SIG-M5 treated with dmso at 0.1 percent for 504 hours (cell line): ENCODE measurements around the gene DOC2A.
"Not testable (repeated sequence)": the region's sequence is repeated elsewhere in the genome, so short reads cannot be mapped to it uniquely, and the experiment has no call there.

Experiments
- DNase-seq: peaks from one replicate; lab custom pipeline; 2025; ENCODE audit not compliant: unreplicated experiment; lab: John Stamatoyannopoulos, UW

The DOC2A gene

DNA sequence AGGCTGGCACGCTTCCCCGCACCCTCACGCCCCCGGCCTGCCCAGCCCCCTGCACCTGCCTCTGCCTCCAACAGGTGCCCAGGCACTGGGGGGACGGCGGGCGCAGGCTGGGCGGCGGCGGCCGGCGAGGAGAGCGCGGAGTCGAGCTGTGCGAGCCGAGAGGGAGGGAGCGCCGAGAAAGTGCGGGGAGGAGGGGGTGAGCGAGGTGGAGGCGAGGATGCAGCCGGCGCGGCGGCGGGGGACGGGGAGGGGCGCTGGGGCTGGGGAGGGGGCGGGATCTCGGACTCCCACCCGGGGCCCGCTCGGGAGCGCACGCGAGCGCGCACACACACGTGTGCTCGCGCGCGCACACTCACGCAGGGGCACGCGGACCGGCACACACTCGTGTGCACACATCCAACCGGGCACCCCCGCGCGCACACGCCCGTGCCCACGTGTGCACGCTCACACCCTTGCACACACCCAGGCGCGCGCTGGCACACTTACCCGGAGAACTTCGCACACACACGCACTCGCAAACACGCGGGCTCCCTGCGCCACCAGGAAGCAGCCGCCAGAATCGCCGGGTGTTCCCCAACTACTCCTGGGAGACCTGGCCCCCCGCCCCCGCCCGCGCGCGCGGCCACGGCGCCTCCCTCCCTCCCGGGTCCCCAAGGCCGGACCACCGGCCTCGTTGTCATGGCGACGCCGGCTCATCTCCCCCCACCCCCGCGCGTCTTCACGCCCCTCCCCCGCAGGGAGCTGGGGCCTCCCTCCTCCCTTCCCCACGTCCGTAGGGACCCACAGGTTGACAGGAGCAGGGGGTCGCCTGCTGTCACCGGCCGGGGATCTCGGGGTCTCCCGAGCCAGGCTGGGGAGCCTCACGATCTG is at the start of gene DOC2A:
Gene DOC2A (minus strand): TSS at position 184 of the 870 bp plus-strand sequence. CDS start 805 bp downstream, outside the sequence.
- DNase-seq, result peak; percentile 18

DNA sequence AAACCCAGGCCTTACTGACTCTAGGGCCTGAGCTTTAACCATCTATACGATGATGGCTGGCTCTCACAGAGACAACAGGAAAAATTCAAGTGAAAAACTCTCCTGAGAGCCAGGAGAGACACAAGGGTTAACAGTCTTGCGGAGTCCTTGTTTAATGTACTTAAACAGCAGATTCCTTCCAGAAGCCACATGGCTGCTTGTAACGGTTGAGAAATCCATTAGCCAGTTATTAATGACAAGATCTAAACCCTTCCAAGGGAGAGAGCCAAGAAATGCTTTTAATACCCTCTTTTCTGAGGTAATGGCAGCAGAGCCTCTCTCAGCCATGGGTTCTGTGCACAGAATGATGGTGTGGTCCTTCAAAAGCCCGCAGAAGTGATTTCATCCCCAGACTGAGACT is 49.5 kb upstream of the DOC2A start:
- no peak for DNase-seq

DNA sequence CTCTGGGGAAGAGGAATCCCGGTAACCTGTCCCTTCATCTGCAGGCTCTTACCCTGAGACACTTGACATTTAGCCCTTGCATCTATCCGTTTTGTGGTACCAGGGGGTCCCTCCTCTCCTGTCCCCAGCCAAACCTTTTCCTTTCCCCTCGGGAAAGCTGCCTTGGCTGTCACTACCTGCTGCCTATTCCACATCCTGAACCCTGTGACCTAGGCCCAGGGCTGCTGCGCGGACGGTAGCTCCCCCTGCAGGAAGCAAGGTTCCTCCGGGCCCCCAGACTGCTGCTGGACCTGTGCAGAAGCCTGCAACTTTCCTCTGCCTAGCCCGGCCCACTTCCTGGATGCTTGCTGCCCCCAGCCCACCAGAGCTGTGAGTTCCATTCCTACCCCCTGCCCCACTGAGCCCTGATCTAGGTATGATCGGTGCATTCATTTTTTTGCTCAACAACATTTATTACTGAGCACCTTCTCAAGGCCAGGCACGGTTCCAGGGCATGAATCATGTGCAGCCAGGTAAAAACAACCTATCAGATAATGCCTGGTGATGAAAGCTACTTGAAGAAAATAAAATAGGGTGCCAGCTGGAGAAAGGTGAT is 44.2 kb upstream of the DOC2A start:
- DNase-seq, result peak; percentile 31

DNA sequence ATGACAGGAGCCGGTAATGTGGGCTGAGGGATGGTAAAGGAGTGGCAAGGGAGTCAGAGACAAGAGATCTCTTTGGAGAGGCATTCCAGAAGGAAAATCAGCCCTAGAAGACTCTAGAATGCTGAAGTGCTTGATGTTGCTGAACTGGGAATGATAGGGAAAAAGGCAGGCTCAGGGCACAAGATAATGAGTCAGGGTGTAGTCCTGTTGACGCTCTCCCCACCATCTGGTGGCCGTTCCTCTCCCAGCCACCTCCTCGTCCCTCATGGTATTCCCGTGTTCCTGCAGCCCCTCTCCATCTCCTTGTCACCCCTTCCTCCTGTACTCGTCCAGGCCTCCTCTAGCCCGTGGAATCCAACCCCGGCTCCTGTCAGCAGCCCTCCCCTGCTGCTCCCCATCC is 43.6 kb upstream of the DOC2A start:
- no peak for DNase-seq

DNA sequence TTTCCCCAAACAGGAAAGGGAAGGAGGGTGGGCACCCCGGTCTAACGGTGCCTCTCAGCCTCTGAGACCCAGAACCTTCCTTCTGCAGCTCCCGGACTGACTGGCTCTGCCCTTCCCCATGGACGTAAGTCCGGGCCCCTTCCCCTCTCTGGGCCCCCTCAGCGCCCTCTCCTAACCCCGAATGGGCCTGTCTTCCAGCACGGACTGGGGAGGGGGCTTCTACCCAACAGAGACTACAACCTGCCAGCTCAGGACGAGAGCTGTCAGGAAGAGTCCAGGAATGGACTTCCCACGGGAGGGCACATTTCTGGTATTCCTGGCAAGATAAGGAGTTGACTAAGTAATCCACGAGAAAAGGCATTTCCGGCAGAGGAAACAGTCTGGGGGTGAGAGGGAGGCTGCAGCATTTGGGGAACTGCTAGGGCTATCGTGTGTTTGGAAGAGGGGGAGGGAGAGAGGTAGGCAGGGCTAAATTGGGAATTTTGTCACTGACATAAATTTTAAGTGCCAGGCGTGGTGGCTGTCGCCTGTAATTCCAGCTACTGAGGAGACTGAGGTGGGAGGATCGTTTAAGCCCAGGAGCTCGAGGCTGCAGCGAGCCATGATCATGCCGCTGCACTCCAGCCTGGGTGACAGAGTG is 42.7 kb upstream of the DOC2A start:
- DNase-seq, result no peak

DNA sequence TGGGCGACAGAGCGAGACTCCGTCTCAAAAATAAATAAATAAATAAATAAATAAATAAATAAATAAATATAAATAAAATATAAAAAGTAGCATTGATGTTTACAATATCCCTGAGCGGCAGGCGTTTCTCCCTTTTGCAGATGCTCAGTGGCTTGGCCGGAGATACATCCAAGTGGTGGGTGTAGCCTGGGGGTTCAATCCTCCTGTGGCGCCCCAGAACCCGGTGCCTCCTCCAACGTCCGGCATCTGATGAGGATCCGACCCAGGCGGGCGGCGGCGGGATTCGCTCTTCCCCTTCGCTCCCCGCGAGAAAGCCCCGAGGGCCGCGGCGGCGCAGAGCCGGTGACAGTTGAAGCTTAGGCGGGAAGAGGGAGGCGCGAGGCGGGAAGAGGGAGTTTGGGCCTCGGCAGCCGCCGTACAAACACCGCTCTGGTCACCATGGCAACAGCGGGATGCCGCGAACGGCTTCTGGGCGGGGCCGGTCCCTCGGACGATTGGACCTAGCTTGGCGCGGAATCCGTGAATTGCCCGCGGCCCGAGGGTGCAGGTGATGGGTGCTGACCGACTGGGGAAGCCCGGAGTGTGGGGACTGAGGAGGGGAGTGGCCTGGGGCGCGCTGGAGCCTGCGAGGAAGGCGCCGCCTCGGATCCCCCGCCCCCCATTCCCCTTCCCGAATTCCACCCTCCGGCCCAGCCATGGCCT is 42.0 kb upstream of the DOC2A start:
- DNase-seq, result peak; percentile 91

DNA sequence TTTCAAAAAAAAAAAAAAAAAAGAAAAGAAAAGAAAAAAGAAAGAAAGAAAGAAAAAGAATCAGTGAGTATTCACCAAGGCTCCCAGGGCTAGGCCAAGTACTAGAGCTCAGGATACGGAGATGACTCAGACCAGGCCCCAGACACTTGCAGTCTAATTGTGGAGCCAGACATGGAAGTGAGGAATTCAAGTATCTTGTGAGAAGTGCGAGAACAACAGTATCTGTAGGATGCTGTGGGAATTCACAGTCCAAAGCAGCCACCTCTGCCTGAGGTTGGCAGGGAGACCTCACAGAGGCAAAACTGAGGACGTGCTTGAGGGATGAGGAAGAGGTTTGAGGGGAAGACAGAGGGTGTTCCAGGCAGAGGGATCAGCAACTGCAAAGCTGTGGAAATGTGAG is 40.7 kb upstream of the DOC2A start:
- no peak for DNase-seq

DNA sequence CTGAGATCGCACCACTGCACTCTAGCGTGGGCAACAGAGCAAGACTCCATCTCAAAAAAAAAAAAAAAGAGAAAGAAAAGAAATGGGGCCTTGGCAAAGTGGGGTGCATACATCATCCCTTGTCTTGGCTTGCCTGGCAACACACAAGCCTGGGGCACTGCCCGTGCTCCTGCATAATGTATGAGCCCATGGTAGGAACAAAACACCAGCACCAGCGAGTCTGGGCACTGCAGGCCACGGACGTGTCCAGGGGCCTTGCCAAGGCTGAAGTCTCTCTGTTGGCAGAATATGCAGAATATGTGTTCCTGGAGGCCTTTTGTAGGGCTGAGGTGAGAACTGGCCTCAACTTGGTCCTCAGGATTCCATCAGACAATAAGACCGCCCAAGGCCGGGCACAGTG is 39.0 kb upstream of the DOC2A start:
- DNase-seq, result no peak

DNA sequence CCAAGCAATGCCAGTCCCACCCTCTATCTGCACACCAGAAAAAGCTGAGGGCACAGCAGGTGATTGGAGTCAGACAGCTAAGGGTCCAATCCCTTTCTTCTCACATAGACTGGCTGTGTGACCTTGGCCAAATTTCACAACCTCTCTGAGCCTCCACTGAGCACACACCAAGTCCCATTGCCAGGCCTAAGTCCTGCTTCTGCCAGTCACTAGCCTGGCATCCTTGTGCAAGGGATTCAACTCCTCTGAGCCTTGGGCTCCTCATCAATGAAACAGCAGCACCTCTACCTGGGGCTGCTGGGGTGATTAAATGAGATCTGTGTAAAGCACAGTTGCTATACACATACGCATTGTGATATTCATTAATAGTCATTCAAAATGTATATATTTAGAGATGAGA is 35.8 kb upstream of the DOC2A start:
- DNase-seq, result no peak

DNA sequence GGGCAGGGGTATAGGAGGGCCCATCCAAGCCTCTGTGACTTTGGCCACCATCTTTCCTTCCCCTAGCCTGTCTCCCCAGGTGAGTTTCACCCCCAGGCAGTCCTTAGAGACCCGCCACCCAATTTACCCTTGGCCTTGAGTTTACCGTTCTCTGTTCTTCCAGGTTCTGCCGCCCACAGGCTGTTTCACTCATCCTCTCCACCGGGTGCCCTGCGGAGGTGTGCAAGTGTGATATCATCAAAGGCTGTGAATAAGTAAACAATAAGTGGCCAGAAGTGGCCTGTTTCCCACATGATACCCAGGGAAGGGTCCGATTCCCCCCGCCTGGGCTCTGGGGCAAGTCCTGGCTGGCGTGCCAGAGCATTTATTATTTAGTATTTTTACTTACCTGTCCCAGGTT is 35.4 kb upstream of the DOC2A start:
- no peak for DNase-seq

DNA sequence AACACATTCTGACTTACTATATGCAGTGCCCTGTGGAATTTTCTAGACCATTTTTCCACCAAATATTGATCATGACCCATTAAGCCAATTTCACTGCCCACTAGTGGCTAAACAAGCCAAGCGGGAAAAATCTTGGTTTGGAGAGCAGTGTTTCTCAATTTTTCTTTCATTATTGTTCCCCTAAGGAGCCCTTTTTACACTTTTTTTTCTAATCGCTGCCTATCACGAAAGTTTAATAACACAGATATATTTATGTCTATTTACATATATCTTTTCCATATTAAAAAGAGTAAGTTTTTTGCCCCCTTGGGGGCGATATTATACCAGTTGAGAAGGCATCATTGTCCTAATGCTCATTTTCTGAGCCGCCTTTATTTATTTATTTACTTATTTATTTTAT is 31.0 kb upstream of the DOC2A start:
- DNase-seq, result no peak

DNA sequence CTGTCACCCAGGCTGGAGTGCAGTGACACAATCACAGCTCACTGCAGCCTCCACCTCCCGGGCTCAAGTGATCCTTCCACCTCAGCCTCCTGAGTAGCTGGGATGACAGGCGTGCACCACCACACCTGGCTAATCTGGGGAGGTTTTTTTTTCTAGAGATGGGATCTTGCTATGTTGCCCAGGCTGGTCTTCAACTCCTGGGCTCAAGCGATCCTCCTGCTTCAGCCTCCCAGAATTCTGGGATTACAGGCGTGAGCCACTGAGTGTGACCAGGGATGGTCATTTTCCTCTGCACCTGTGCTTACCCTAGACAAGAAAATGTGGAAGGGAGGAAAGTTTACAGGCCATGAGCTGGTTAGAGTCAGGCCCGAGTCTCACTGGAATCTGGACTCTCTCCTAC is 29.9 kb upstream of the DOC2A start:
- not testable (repeated sequence) for DNase-seq

DNA sequence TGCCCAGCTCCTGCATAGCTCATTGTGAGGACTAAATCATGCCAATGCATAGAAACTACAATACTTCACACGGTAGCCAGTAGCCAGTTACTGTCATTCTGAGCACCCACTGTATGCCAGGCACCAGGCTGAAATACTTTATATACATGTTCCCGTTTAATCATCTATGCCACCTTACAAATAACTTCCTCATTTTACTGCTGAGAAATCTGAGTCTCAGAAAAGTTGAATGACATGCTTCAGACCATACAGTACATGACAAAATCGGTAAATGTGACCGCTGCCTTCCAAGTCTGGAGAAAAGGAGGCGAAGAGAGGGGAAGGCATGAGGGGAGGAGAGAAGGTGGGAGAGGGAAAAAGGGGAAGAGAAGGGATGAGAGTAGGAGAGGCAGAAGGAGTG is 29.4 kb upstream of the DOC2A start:
- peak; percentile 29 for DNase-seq

DNA sequence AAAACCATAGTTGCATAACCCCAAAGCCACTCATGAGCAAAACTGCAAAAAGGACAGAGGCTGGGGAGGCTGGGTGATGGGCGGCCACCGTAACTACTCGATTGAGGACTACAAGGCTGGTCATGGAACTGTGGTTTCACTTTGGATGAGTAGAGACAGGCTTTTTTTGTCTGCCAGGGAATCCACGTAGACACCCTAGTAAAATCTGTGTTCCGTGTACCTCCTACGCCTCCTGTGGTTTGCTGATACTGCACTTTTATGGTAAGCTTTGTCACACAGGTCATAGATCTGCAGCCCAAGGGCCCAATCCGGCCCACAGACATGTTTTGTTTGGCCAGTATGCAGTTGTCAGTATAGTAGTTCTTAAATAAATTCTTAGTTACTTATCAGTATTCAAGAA is 22.4 kb upstream of the DOC2A start:
- DNase-seq, result no peak

DNA sequence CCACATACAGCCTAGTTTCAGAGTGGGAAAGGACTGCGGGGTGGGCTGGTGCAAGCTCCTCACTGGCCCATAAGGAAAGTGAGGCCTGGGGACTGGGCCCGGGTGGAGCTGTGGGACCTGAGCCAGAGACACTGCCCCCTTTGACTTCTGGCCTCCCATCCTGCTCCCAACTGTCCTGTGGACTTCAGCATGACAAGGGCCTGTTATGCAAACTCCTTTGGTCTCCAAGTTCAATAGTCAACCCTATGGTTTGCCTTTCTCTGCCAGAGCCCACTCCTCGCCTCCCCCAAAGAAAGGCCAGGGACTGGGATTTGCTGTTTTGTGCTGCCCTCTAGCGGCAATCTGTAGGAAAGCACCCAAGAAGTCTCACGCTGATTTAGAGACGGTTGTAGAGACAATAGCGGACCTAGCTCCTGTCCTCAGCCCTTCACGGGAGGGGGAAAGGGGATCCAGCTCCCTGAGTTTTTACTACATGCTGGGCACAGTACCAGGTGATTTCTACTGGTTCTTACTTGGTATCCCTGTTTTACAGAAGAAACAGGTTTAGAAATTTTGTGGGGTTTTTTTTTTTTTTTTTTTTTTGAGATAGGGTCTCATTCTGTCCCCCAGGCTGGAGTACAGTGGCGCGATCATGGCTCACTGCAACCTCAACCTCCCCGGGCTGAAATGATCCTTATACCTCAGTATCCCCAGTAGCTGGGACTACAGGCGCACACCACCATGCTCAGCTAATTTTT is 21.4 kb upstream of the DOC2A start:
- DNase-seq, result peak; percentile 75

DNA sequence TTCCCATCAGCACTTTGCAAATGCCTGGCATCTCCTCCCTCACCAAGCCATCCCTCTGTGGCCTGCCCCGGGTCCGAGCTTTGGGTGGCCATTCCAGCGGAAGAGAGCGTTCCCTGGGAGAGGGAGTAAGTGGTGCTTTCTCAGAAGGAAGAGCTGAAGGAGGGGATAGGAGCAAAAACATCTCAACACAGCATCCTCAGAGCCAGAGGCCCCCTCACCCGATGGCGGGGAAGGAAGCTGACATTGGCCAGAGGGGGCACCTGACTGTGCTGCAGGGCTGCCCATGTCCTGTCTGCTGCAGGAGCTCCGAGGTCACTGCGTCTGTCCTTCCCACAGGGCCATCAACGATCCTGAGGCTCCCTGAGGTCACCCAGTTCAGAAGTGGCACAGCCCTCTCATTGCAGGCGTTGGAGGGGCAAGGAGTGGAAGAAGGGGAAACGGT is 20.7 kb upstream of the DOC2A start:
- DNase-seq, result no peak

DNA sequence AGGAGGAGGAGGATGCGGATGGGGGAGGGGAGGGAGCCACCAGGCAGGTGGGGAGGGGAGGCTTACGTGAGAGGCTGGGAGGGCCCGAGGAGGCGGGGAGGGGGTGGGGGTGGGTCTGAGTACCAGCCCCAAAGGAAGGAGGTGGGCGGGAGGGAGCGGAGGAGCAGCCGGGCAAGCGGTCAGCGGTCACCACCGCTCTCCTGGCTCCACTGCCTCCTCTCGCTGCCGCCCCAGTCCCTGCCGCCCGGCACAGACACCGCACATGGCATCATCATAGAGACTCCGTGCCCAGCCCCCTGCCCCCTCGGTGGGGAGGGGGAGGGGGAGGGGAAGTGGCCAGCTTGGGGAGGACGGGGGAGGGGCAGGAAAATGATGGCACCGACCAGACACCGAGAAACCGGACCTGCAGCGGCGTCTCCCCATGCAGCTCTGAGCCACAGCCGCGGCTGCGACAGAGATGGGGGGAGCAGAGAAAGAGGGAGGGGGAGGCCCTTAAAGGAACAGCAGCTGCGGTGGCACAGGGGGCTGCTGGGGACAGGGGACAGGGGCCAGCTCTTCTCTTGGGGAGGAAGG is 20.1 kb upstream of the DOC2A start, which contains the start of gene TLCD3B:
Gene TLCD3B (minus strand): TSS at position 431 of the 573 bp plus-strand sequence. CDS start 744 bp downstream, outside the sequence.
- no peak for DNase-seq

DNA sequence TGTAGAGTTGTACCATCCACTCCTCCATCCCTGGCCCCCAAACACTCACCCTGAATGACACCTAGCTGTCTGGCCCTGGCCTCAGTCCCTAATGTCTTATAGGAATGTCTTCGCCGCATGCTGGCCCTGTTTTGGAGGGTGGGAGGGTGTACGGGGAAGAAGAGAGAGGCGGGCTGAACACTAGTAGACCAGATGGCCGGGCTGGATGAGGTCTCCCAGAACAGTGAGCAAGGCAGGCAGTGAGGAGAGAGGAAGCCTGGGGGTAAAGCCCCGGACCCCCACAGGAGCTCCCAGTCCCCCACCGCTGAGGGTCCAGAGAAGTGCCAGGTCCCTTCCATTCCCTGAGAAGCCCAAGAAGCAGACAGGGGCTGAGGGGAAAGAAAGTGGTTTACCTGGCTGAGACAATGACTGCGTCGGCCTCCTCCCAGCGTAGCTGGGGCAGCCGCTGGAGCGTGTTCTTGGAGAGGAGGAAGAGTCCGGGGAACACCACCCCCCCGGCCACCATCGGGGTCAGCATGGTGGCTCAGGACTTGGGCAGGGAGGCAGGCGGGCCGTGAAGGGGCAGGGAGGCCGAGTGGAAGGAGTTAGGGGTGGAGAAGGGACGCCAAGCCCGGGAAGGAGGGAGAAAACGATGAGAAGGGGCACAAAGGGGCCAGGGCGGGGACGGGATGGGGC is 19.3 kb upstream of the DOC2A start:
- DNase-seq, result no peak

DNA sequence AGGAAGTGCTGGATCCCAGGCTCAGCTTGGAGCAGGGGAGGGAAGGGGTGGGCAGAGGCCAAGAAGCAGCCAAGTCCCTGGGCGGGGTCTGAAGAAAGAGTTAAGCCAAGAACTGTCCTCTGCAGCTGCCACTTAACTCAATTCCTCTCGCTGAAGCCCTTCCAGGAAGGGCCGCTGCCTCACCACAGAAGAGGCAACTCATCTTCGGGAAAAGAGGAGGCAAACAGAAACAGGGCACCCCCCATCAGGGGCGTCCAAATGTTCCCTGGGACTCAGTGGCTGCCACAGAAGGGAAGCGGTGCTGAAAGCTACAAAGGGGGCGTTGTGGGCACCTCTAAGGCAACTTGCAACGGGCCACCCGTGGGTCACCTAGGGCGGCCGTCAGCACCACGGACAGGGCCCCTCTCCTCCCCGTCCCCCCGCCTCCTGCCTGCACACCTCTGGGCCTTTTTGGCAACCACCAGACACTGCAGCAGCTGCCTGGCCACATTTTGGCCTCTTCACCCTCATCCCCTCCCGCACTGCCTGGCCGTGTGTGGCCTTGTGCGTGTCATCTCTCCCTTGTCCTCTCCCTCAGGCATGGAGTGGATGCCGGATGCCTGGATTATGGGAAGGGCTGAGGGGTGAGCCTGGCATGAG is 17.7 kb upstream of the DOC2A start:
- DNase-seq, result no peak
